GM23338 (cell line): ENCODE measurements around the gene VCL. TPM values are rescaled to one million over a fixed set of nuclear protein-coding genes. Genes with fewer than 3 reads are reported as not detected.
A peak's percentile ranks its signal among the peaks of the same experiment; 100 is the strongest.

Experiments
- ATAC-seq: fragments of 200-7000 bp; cut with Tn5 transposase; 3 replicates; pipeline ENCODE4 v1.9.1; 2020
- DNase-seq: peaks from one replicate; pipeline ENCODE4 v3.0.0-alpha.2; 2015; ENCODE audit warnings: low spot score
- H2AFZ ChIP-seq: fragments of 200-600 bp; sonication (generic); 2 replicates; pipeline ENCODE4 v1.8.0; 2016; ENCODE audit warnings: antibody characterized with exemption, mild to moderate bottlenecking, moderate library complexity
- H3F3A ChIP-seq: fragments of 200-600 bp; sonication (generic); replicated peaks from 2 replicates; pipeline ENCODE4 v1.8.0; 2017; ENCODE audit warnings: antibody characterized with exemption, mixed run types, low read depth
- H3K27ac ChIP-seq: fragments of 200-600 bp; sonication (generic); 2 replicates; pipeline ENCODE4 v1.6.1; 2016; ENCODE audit warnings: low read depth
- H3K27me3 ChIP-seq: fragments of 200-600 bp; sonication (generic); 2 replicates; pipeline ENCODE4 v1.8.0; 2016; ENCODE audit warnings: mild to moderate bottlenecking, mixed run types, moderate library complexity; ENCODE audit not compliant: insufficient read depth
- H3K36me3 ChIP-seq: fragments of 200-600 bp; sonication (generic); 2 replicates; pipeline ENCODE4 v1.8.0; 2016; ENCODE audit warnings: mild to moderate bottlenecking; ENCODE audit not compliant: insufficient read depth
- H3K4me1 ChIP-seq: fragments of 200-600 bp; sonication (generic); 2 replicates; pipeline ENCODE4 v1.8.0; 2016; ENCODE audit warnings: mild to moderate bottlenecking, moderate library complexity; ENCODE audit not compliant: insufficient read depth
- H3K4me2 ChIP-seq: fragments of 200-600 bp; sonication (generic); 2 replicates; pipeline ENCODE4 v1.7.1; 2017; ENCODE audit warnings: mixed run types
- H3K4me3 ChIP-seq: fragments of 200-600 bp; sonication (generic); 2 replicates; pipeline ENCODE4 v1.6.1; 2016; ENCODE audit warnings: mixed run types
- H3K79me2 ChIP-seq: fragments of 200-600 bp; sonication (generic); replicated peaks from 2 replicates; pipeline ENCODE4 v1.8.0; 2017; ENCODE audit warnings: mild to moderate bottlenecking; ENCODE audit not compliant: insufficient read depth
- H3K9me2 ChIP-seq: fragments of 200-600 bp; sonication (generic); 2 replicates; pipeline ENCODE4 v1.8.0; 2017; ENCODE audit not compliant: insufficient read depth
- H4K20me1 ChIP-seq: fragments of 200-600 bp; sonication (generic); replicated peaks from 2 replicates; pipeline ENCODE4 v1.8.0; 2017; ENCODE audit warnings: mild to moderate bottlenecking; ENCODE audit not compliant: insufficient read depth
- H3K27ac Mint-ChIP-seq: 2 replicates; pipeline ENCODE4 v1.8.0; 2020; ENCODE audit warnings: inconsistent platforms, mild to moderate bottlenecking, moderate library complexity, mixed read lengths
- H3K27me3 Mint-ChIP-seq: 3 replicates; pipeline ENCODE4 v1.8.0; 2022; ENCODE audit warnings: low read depth, mild to moderate bottlenecking, moderate library complexity, mixed read lengths, inconsistent platforms; ENCODE audit not compliant: insufficient read depth, poor library complexity
- H3K36me3 Mint-ChIP-seq: 3 replicates; pipeline ENCODE4 v1.8.0; 2021; ENCODE audit warnings: low read depth, mild to moderate bottlenecking, inconsistent platforms, moderate library complexity, mixed read lengths
- H3K4me1 Mint-ChIP-seq: 3 replicates; pipeline ENCODE4 v1.8.0; 2020; ENCODE audit warnings: mild to moderate bottlenecking, inconsistent platforms, mixed read lengths
- H3K4me3 Mint-ChIP-seq: 3 replicates; pipeline ENCODE4 v1.8.0; 2021; ENCODE audit warnings: moderate library complexity, mild to moderate bottlenecking, inconsistent platforms, mixed read lengths
- H3K9me3 Mint-ChIP-seq: 3 replicates; pipeline ENCODE4 v1.8.0; 2020; ENCODE audit warnings: moderate library complexity, mild to moderate bottlenecking, inconsistent platforms, mixed read lengths
- CREB1 ChIP-seq: fragments of 250-450 bp; sonication (Bioruptor Pico); IDR thresholded peaks from 2 replicates; pipeline ENCODE4 v1.5.0; 2020; ENCODE audit warnings: low read depth, mild to moderate bottlenecking, moderate library complexity
- CTCF ChIP-seq, 2 experiments: fragments of 200-600 bp in 1 of 2; sonication (generic) in 1 of 2; conservative IDR thresholded peaks; 2 replicates each; pipeline versions ENCODE4 v1.5.1 to v1.6.1; 2016 to 2017; ENCODE audit warnings: antibody characterized with exemption in 2 of 2, low read depth in 2 of 2, mild to moderate bottlenecking in 2 of 2, moderate library complexity in 1 of 2
- ETS1 ChIP-seq: IDR thresholded peaks from 2 replicates; pipeline ENCODE4 v1.6.1; 2016; ENCODE audit warnings: antibody characterized with exemption
- EZH2 ChIP-seq: fragments of 200-600 bp; sonication (generic); IDR thresholded peaks from one replicate; pipeline ENCODE4 v1.8.0; 2017; ENCODE audit warnings: antibody characterized with exemption, mild to moderate bottlenecking, low read depth; ENCODE audit not compliant: unreplicated experiment
- EZH2phosphoT487 ChIP-seq: fragments of 200-600 bp; sonication (generic); IDR thresholded peaks from one replicate; pipeline ENCODE4 v1.8.1; 2018; ENCODE audit warnings: antibody characterized with exemption; ENCODE audit not compliant: unreplicated experiment
- JUNB ChIP-seq: IDR thresholded peaks from one replicate; pipeline ENCODE4 v1.6.1; 2016; ENCODE audit warnings: antibody characterized with exemption; ENCODE audit not compliant: unreplicated experiment
- NANOG ChIP-seq: IDR thresholded peaks from 2 replicates; pipeline ENCODE4 v1.6.1; 2016; ENCODE audit warnings: antibody characterized with exemption, borderline replicate concordance
- POLR2AphosphoS5 ChIP-seq: IDR thresholded peaks from 2 replicates; pipeline ENCODE4 v1.6.1; 2016; ENCODE audit warnings: antibody characterized with exemption, low read depth
- REST ChIP-seq: IDR thresholded peaks from one replicate; pipeline ENCODE4 v1.6.1; 2018; ENCODE audit warnings: antibody characterized with exemption; ENCODE audit not compliant: unreplicated experiment
- STAT1 ChIP-seq: IDR thresholded peaks from one replicate; pipeline ENCODE4 v1.6.1; 2016; ENCODE audit warnings: antibody characterized with exemption; ENCODE audit not compliant: unreplicated experiment
- ZNF114 ChIP-seq: fragments of 250-450 bp; sonication (Bioruptor Pico); IDR thresholded peaks from 2 replicates; pipeline ENCODE4 v1.5.0; 2020; ENCODE audit warnings: mild to moderate bottlenecking, moderate library complexity
- ZNF331 ChIP-seq: fragments of 250-450 bp; sonication (Bioruptor Pico); IDR thresholded peaks from 2 replicates; pipeline ENCODE4 v1.5.0; 2020; ENCODE audit warnings: low read depth, mild to moderate bottlenecking, moderate library complexity
- ZNF462 ChIP-seq: fragments of 250-450 bp; sonication (Bioruptor Pico); IDR thresholded peaks from 2 replicates; pipeline ENCODE4 v1.5.0; 2020; ENCODE audit warnings: mild to moderate bottlenecking, moderate library complexity
- polyA plus RNA-seq: library from polyadenylated mRNA; unstranded; fragments of >200 nt; fragmentation: Nextera tagmentation; extraction: Ambion mirVana; gene quantifications from 2 replicates; pipeline ENCODE4 v1.2.1, GENCODE V29; 2016
- total RNA-seq: library from RNA; depleted of rRNA; stranded (reverse); fragments of >200 nt; shearing (Covaris generic); gene quantifications from 2 replicates; pipeline ENCODE4 v1.2.3, GENCODE V29; 2014

The VCL gene
- total and polyA plus RNA-seq, 2 experiments from 2014 or later: 60.7 to 254 TPM

- TF ChIP-seq CTCF (conservative IDR thresholded peaks at IDR 0.05; ENCODE audit: low read depth in 2 of 2): no peak
- no peak for TF ChIP-seq ETS1
- TF ChIP-seq STAT1: no peak
- TF ChIP-seq POLR2AphosphoS5: no peak
- TF ChIP-seq ZNF114 (CRISPR knock-in tag): no peak
- TF ChIP-seq JUNB: no peak
- no peak for TF ChIP-seq NANOG
- no peak for TF ChIP-seq EZH2
- TF ChIP-seq REST: no peak
- TF ChIP-seq EZH2phosphoT487: no peak
Measured at GRCh38 chr10:74104996-74105395, 107.1 kb downstream of the VCL start (continued).

- Histone ChIP-seq H3F3A (peaks cover 25% of the 10 kb centered on the region), H2AFZ (no peak overlapping the region), H3K27me3 (no peaks in the 10 kb centered on the region), H3K4me1 (no peaks in the 10 kb centered on the region), H3K36me3 (peaks cover 85% of the 10 kb centered on the region), H3K9me2 (no peaks in the 10 kb centered on the region), H3K79me2 (peaks cover 11% of the 10 kb centered on the region), H3K4me3 (no peak overlapping the region), H3K27ac (peak overlapping the region; percentile 39; the same call in 1 of the 2 replicates), H3K4me2 (no peak overlapping the region), H4K20me1 (peaks cover 21% of the 10 kb centered on the region)
- H3K4me3 Mint-ChIP-seq: no peak overlapping the region
- no peaks in the 10 kb centered on the region for H3K9me3 Mint-ChIP-seq
- peaks cover 8% of the 10 kb centered on the region for H3K27me3 Mint-ChIP-seq
- ATAC-seq: no peak
- DNase-seq: no peak
- no peak for TF ChIP-seq ZNF331 (CRISPR knock-in tag)
- TF ChIP-seq CREB1 (CRISPR knock-in tag): no peak
- TF ChIP-seq ZNF462 (CRISPR knock-in tag): no peak
- TF ChIP-seq NANOG: no peak
- no peak for TF ChIP-seq JUNB
- no peak for TF ChIP-seq EZH2phosphoT487
- no peak for TF ChIP-seq EZH2
- TF ChIP-seq ZNF114 (CRISPR knock-in tag): no peak
- H3K27ac Mint-ChIP-seq: peak overlapping the region; percentile 38; the same call in 1 of the 2 replicates
- peaks cover 100% of the 10 kb centered on the region for H3K36me3 Mint-ChIP-seq
- 0 out of 3 replicates have a peak, but pooled peaks cover 3% of the 10 kb centered on the region for H3K4me1 Mint-ChIP-seq
Measured at GRCh38 chr10:74107391-74107790, 109.5 kb downstream of the VCL start.
